ENCODE measurements around the gene BGN.

Gene BGN

GRCh38 chrX:153499341-153499740, 4.6 kb downstream of the BGN start:
- no peak for DNase-seq (ENCODE audit: low read depth)
- H3K4me3 ChIP-seq (ENCODE audit: low read depth, low read length), result no peak overlapping the region

- DNase-seq (ENCODE audit: low read depth), result no peak
- H3K4me3 ChIP-seq (ENCODE audit: low read depth, low read length), result no peak overlapping the region
Observed at GRCh38 chrX:153499876-153500275, 5.1 kb downstream of the BGN start.

GRCh38 chrX:153500676-153501280, 6.0 kb downstream of the BGN start:
- H3K4me3 ChIP-seq (ENCODE audit: low read depth, low read length), result no peak overlapping the region
- no peak for DNase-seq (ENCODE audit: low read depth)

GRCh38 chrX:153501530-153501929, 6.8 kb downstream of the BGN start:
- DNase-seq (ENCODE audit: low read depth), result no peak
- H3K4me3 ChIP-seq (ENCODE audit: low read depth, low read length), result no peak overlapping the region

- H3K4me3 ChIP-seq (ENCODE audit: low read depth, low read length), result no peak overlapping the region
- no peak for DNase-seq (ENCODE audit: low read depth)
Observed at GRCh38 chrX:153502131-153502530, 7.4 kb downstream of the BGN start.

GRCh38 chrX:153502796-153503195, 8.0 kb downstream of the BGN start:
- H3K4me3 ChIP-seq (ENCODE audit: low read depth, low read length), result no peak overlapping the region
- no peak for DNase-seq (ENCODE audit: low read depth)

- DNase-seq (ENCODE audit: low read depth), result no peak
- no peak overlapping the region for H3K4me3 ChIP-seq (ENCODE audit: low read depth, low read length)
Observed at GRCh38 chrX:153504445-153505016, 9.8 kb downstream of the BGN start.

- H3K4me3 ChIP-seq (ENCODE audit: low read depth, low read length), result no peak overlapping the region
- DNase-seq (ENCODE audit: low read depth), result no peak
Observed at GRCh38 chrX:153505361-153505760, 10.6 kb downstream of the BGN start.

- no peak for DNase-seq (ENCODE audit: low read depth)
Observed at GRCh38 chrX:153507484-153508178, 12.9 kb downstream of the BGN start.

GRCh38 chrX:153509592-153509991, 14.8 kb downstream of the BGN start:
- no peak for DNase-seq (ENCODE audit: low read depth)
- no peak overlapping the region for H3K4me3 ChIP-seq (ENCODE audit: low read depth, low read length)

More at GRCh38 chrX:153507484-153508178, 12.9 kb downstream of the BGN start:
- no peak overlapping the region for H3K4me3 ChIP-seq (ENCODE audit: low read depth, low read length)

GRCh38 chrX:153510383-153510782, 15.6 kb downstream of the BGN start:
- H3K4me3 ChIP-seq (ENCODE audit: low read depth, low read length), result no peak overlapping the region
- DNase-seq (ENCODE audit: low read depth), result no peak

GRCh38 chrX:153511784-153512500, 17.2 kb downstream of the BGN start:
- no peak overlapping the region for H3K4me3 ChIP-seq (ENCODE audit: low read depth, low read length)

GRCh38 chrX:153512501-153512893, 17.7 kb downstream of the BGN start:
- H3K4me3 ChIP-seq (ENCODE audit: low read depth, low read length), result no peak overlapping the region
- DNase-seq (ENCODE audit: low read depth), result no peak

More at GRCh38 chrX:153511784-153512500, 17.2 kb downstream of the BGN start:
- DNase-seq (ENCODE audit: low read depth), result no peak

- H3K4me3 ChIP-seq (ENCODE audit: low read depth, low read length), result no peak overlapping the region
- DNase-seq (ENCODE audit: low read depth), result no peak
Observed at GRCh38 chrX:153513265-153513664, 18.5 kb downstream of the BGN start.

- H3K4me3 ChIP-seq (ENCODE audit: low read depth, low read length), result no peak overlapping the region
- no peak for DNase-seq (ENCODE audit: low read depth)
Observed at GRCh38 chrX:153514259-153514658, 19.5 kb downstream of the BGN start.

- no peak overlapping the region for H3K4me3 ChIP-seq (ENCODE audit: low read depth, low read length)
- no peak for DNase-seq (ENCODE audit: low read depth)
Observed at GRCh38 chrX:153515435-153515834, 20.7 kb downstream of the BGN start.

- H3K4me3 ChIP-seq (ENCODE audit: low read depth, low read length), result no peak overlapping the region
- no peak for DNase-seq (ENCODE audit: low read depth)
Observed at GRCh38 chrX:153516073-153516472, 21.3 kb downstream of the BGN start.

GRCh38 chrX:153517423-153517822, 22.6 kb downstream of the BGN start, which contains the start of gene ATP2B3:
TSS of gene ATP2B3 (plus strand) at chrX:153517642. CDS start at chrX:153536248, 18,606 bp downstream.
- H3K4me3 ChIP-seq (ENCODE audit: low read depth, low read length), result no peak within 1 kb of the TSS
- no peak for DNase-seq (ENCODE audit: low read depth)

- DNase-seq (ENCODE audit: low read depth), result no peak
- no peak overlapping the region for H3K4me3 ChIP-seq (ENCODE audit: low read depth, low read length)
Observed at GRCh38 chrX:153517946-153518834, 23.4 kb downstream of the BGN start.
